Spinal cord (tissue), 10 donors: ENCODE measurements around the gene PREX1. TPM values are rescaled to one million over a fixed set of nuclear protein-coding genes. Genes with fewer than 3 reads are reported as not detected.
A peak's percentile ranks its signal among the peaks of the same experiment; 100 is the strongest.

Experiments
- DNase-seq, 6 donors: peaks; one replicate each; pipeline versions ENCODE4 v3.0.0 to v3.0.0-alpha.2; 2013 to 2015; ENCODE audit warnings: low spot score in 6 of 6, low read depth in 4 of 6
- H3K27ac ChIP-seq: one replicate; pipeline ENCODE4 v1.5.1; 2013; ENCODE audit warnings: low read depth, low read length, control low read depth
- H3K27me3 ChIP-seq: one replicate; pipeline ENCODE4 v1.6.1; 2013; ENCODE audit warnings: low read length; ENCODE audit not compliant: control insufficient read depth, insufficient read depth
- H3K36me3 ChIP-seq: one replicate; pipeline ENCODE4 v1.6.1; 2013; ENCODE audit warnings: low read length; ENCODE audit not compliant: control insufficient read depth, insufficient read depth
- H3K4me1 ChIP-seq: one replicate; pipeline ENCODE4 v1.6.1; 2013; ENCODE audit warnings: low read length; ENCODE audit not compliant: control insufficient read depth, insufficient read depth
- H3K4me3 ChIP-seq: one replicate; pipeline ENCODE4 v1.5.1; 2013; ENCODE audit warnings: low read depth, low read length, control low read depth
- H3K9me3 ChIP-seq: one replicate; pipeline ENCODE4 v1.6.1; 2013; ENCODE audit warnings: low read length; ENCODE audit not compliant: control insufficient read depth, insufficient read depth
- WGBS: methylation state at CpG from one replicate; pipeline ENCODE4 v1.1.5; 2013; ENCODE audit warnings: missing lambda C conversion rate; ENCODE audit not compliant: insufficient coverage; 5-methylcytosine and 5-hydroxymethylcytosine counted together
- polyA plus RNA-seq, 2 donors: library from polyadenylated mRNA; unstranded; fragments of 120-200 nt; gene quantifications; one replicate each; pipeline ENCODE4 v1.2.1, GENCODE V29; 2013; ENCODE audit not compliant: insufficient read length in 2 of 2
- total RNA-seq, 2 donors: library from RNA; depleted of rRNA in 1 of 2; stranded (reverse); fragments of 120-200 nt in 1 of 2; fragments of >200 nt in 1 of 2; gene quantifications; one replicate each; pipeline versions ENCODE4 v1.2.3 to v1.2.4, GENCODE V29; 2013 to 2014
- donor health status: healthy.

The PREX1 gene
- total and polyA plus RNA-seq, 4 donors, result 46.7 to 99.1 (median 72.9) TPM

- Histone ChIP-seq H3K4me3 (no peak overlapping the region), H3K4me1 (peaks cover 9% of the 10 kb centered on the region), H3K27me3 (no peaks in the 10 kb centered on the region), H3K9me3 (no peaks in the 10 kb centered on the region), H3K27ac (no peak overlapping the region), H3K36me3 (peaks cover 92% of the 10 kb centered on the region)
- DNase-seq, result peak in 1 of 6 donors; percentile 34
- 87% methylated on average over 4 of the region's 9 CpGs for WGBS
Measured at GRCh38 chr20:48648482-48649051, 179.2 kb downstream of the PREX1 start.

- WGBS, result 93% methylated on average over 2 of the region's 5 CpGs
- Histone ChIP-seq H3K27ac (no peak overlapping the region), H3K4me1 (peaks cover 4% of the 10 kb centered on the region), H3K4me3 (no peak overlapping the region), H3K27me3 (no peaks in the 10 kb centered on the region), H3K36me3 (peaks cover 85% of the 10 kb centered on the region), H3K9me3 (no peaks in the 10 kb centered on the region)
- no peak for DNase-seq
Measured at GRCh38 chr20:48647858-48648257, 179.9 kb downstream of the PREX1 start.

- no peak for DNase-seq
- no peak overlapping the region for H3K4me3 ChIP-seq
- no peaks in the 10 kb centered on the region for H3K9me3 ChIP-seq
- no peaks in the 10 kb centered on the region for H3K27me3 ChIP-seq
- peaks cover 81% of the 10 kb centered on the region for H3K36me3 ChIP-seq
- H3K27ac ChIP-seq, result no peak overlapping the region
- 92% methylated on average over 13 of the region's 13 CpGs for WGBS
- peaks cover 4% of the 10 kb centered on the region for H3K4me1 ChIP-seq
Measured at GRCh38 chr20:48645666-48646065, 182.1 kb downstream of the PREX1 start.

- DNase-seq, result no peak
- WGBS, result 94% methylated on average over 15 of the region's 15 CpGs
- H3K4me1 ChIP-seq, result peaks cover 4% of the 10 kb centered on the region
- H3K36me3 ChIP-seq, result peaks cover 82% of the 10 kb centered on the region
- no peaks in the 10 kb centered on the region for H3K9me3 ChIP-seq
- H3K4me3 ChIP-seq, result no peak overlapping the region
- H3K27me3 ChIP-seq, result no peaks in the 10 kb centered on the region
- no peak overlapping the region for H3K27ac ChIP-seq
Measured at GRCh38 chr20:48644286-48644828, 183.4 kb downstream of the PREX1 start.

GRCh38 chr20:48642105-48642880, 185.5 kb downstream of the PREX1 start:
- H3K4me3 ChIP-seq, result no peak overlapping the region
- H3K4me1 ChIP-seq, result no peaks in the 10 kb centered on the region
- no peak for DNase-seq
- H3K9me3 ChIP-seq, result no peaks in the 10 kb centered on the region
- H3K36me3 ChIP-seq, result peaks cover 87% of the 10 kb centered on the region
- no peak overlapping the region for H3K27ac ChIP-seq
- WGBS, result 95% methylated on average over 8 of the region's 11 CpGs
- no peaks in the 10 kb centered on the region for H3K27me3 ChIP-seq

GRCh38 chr20:48640871-48641270, 186.9 kb downstream of the PREX1 start:
- Histone ChIP-seq H3K4me1 (no peaks in the 10 kb centered on the region), H3K36me3 (peaks cover 84% of the 10 kb centered on the region), H3K9me3 (no peaks in the 10 kb centered on the region), H3K27me3 (no peaks in the 10 kb centered on the region), H3K4me3 (no peak overlapping the region), H3K27ac (no peak overlapping the region)
- DNase-seq, result no peak
- WGBS, result 94% methylated on average over 1 of the region's 2 CpGs

GRCh38 chr20:48639899-48640298, 187.9 kb downstream of the PREX1 start:
- no peak for DNase-seq
- WGBS, result 78% methylated on average over 1 of the region's 5 CpGs
- H3K36me3 ChIP-seq, result peaks cover 84% of the 10 kb centered on the region
- H3K27ac ChIP-seq, result no peak overlapping the region
- H3K4me1 ChIP-seq, result no peaks in the 10 kb centered on the region
- H3K9me3 ChIP-seq, result no peaks in the 10 kb centered on the region
- H3K27me3 ChIP-seq, result no peaks in the 10 kb centered on the region
- H3K4me3 ChIP-seq, result no peak overlapping the region

GRCh38 chr20:48638546-48638945, 189.3 kb downstream of the PREX1 start:
- H3K9me3 ChIP-seq, result no peaks in the 10 kb centered on the region
- peaks cover 83% of the 10 kb centered on the region for H3K36me3 ChIP-seq
- no peaks in the 10 kb centered on the region for H3K27me3 ChIP-seq
- WGBS, result 93% methylated on average over 11 of the region's 11 CpGs
- H3K4me1 ChIP-seq, result no peaks in the 10 kb centered on the region
- H3K4me3 ChIP-seq, result no peak overlapping the region
- no peak for DNase-seq
- no peak overlapping the region for H3K27ac ChIP-seq

GRCh38 chr20:48637461-48637860, 190.3 kb downstream of the PREX1 start:
- peaks cover 89% of the 10 kb centered on the region for H3K36me3 ChIP-seq
- DNase-seq, result no peak
- no peaks in the 10 kb centered on the region for H3K27me3 ChIP-seq
- H3K4me1 ChIP-seq, result no peaks in the 10 kb centered on the region
- WGBS, result 100% methylated on average over 2 of the region's 9 CpGs
- no peak overlapping the region for H3K27ac ChIP-seq
- no peak overlapping the region for H3K4me3 ChIP-seq
- no peaks in the 10 kb centered on the region for H3K9me3 ChIP-seq

- H3K27ac ChIP-seq, result no peak overlapping the region
- no peaks in the 10 kb centered on the region for H3K9me3 ChIP-seq
- no peak for DNase-seq
- peaks cover 89% of the 10 kb centered on the region for H3K36me3 ChIP-seq
- no peak overlapping the region for H3K4me3 ChIP-seq
- 86% methylated on average over 12 of the region's 26 CpGs for WGBS
- no peaks in the 10 kb centered on the region for H3K4me1 ChIP-seq
- H3K27me3 ChIP-seq, result no peaks in the 10 kb centered on the region
Measured at GRCh38 chr20:48636301-48636700, 191.5 kb downstream of the PREX1 start.
